HG02610 (cell line): ENCODE measurements around the gene SIRT5.

Source experiments
- ATAC-seq: cut with Tn5 transposase; IDR thresholded peaks from one replicate; pipeline ENCODE4 v1.9.1; 2021; ENCODE audit warnings: mild to moderate bottlenecking, moderate library complexity; ENCODE audit not compliant: unreplicated experiment

SIRT5 gene

DNA sequence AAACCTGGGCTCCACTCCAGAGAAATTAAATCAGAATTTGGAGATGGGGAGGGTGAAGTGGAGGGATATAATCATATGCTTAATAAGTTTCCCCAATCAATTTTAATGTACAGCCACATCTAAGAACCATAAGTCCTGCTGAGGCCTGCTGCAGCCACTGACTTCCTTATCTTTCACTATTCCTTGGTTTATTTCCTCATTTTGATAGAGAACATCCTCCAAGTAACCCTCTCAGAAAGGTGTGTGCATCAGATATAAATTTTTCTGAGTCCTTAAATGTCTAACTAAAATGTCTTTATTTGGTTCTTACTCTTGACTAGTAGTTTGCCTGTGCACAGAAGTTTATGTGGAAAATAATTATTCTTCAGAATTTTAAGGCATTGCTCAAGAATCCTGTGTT lies 23.7 kb upstream of the SIRT5 start:
- ATAC-seq: no peak

DNA sequence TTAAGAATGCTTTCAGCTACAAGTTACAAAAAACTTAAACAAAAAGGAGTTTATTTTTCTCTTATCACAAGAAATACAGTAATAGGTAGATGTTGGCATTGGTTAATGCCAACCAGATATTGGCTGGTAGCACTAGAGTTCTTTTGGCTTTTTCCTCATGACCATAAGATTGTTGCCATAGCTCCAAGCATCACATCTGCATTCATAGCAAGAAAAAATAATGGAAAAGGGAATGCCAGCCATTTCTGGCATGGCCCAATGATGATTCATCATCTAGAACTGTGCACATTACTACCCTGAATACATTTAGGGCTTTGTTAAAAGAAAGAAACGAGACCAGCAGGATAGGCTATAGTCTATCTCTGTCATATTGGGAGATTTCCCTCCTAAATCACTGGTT lies 20.8 kb upstream of the SIRT5 start:
- no peak for ATAC-seq

DNA sequence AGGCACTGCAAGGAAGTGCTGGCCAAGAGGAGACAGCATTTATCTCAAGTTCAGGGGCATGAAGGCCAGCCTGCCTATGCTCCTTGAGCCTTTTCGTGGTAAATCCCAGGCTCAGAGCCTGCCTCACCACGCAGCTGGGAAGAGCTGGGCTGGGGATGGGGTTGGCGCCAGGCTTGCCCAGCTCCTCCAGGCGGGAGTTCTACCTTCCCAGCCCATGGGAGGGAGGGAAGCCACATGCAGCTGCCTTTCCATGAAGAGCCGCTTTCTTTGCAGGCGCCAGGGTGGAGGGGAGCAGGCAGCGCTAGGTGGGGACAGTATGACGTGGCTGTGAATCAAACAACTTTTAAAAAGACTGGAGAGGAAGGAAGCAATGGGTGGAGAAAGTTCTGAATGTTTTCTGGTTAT lies 19.5 kb upstream of the SIRT5 start:
- no peak for ATAC-seq

DNA sequence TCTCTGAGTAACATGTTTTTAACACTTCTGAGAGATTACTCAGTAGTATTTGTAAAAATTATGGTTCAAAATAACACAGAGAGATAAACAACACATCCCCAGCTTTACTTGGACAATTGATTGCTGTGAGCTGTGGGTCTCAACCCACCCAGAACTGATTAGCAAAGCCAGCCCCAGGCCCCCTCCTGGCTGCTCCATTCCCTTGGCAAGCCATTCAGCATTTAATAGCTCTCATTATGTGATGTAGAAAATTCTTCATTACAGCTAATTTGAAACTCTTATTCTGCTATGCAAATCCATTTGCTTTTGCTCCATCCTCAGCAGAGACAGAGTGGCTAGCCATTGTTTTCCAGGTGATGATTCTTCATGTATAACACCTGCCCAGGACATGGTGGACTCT lies 16.6 kb upstream of the SIRT5 start:
- no peak for ATAC-seq

DNA sequence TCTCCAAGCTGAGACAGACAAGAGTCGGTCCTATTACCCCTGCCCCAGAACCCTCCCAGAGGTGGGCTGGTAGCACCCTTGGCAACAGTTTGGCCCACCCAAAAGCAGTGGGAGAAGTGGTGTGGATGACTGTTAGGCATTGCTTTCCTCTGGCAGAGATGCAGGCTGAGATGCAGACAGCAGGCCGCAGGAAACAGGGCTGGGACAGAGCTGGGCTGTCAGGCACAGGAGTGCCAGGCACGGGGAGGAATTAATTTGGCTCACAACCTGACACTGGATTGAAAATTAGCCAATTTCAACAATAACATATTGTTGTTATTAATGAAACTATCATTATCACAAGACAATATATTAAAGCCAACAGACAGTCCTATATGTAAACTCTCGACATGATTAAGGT lies 15.7 kb upstream of the SIRT5 start:
- ATAC-seq: no peak

DNA sequence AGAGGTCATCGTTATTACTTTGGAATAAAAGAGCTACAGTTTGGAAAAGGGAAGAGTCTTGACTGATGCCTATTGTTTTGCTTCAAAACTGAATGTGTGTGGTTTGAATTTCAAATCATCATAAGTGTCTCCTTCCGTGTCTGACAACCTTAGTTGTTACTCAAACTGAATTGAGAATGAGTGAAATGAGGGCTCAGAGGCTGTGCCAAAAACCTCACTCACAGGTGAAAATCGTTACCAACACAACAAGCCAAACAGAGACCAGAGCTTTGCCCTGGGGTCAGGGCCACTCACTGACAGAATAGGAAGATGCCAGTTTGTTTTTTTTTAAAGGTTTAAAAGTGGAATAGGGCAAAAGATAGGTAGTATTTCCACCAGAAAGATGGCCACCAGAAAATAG lies 15.2 kb upstream of the SIRT5 start:
- no peak for ATAC-seq

DNA sequence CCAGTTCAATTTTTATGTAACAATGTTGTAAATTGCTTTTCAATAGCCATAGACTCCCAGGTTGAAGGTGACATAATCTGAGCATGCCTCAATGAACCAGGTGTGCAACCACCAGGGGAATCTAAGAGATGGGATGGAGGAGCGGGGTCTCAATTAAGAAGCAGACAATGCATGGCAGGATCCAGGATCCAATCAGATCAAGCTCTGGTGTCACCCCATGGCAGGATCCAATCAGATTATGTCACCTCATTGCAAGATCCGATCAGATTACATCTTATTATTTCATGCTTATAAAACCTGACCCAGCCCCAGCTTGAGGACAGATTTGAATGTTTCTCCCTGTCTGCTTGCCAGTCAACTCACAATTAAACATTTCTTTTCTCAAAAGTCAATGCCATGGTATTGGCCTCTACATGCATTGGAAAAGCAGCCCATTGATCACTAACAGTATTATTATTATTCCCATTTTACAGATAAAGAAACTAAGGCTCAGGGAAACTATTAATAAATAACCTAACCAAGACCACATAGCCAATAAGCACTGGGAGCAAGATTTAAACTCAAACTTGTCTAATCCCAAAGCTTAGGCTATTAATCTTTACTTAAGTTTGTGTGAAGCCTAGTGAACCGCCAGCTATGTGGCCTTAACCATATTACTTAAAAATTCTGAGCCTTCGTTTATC lies 14.3 kb upstream of the SIRT5 start:
- no peak for ATAC-seq

DNA sequence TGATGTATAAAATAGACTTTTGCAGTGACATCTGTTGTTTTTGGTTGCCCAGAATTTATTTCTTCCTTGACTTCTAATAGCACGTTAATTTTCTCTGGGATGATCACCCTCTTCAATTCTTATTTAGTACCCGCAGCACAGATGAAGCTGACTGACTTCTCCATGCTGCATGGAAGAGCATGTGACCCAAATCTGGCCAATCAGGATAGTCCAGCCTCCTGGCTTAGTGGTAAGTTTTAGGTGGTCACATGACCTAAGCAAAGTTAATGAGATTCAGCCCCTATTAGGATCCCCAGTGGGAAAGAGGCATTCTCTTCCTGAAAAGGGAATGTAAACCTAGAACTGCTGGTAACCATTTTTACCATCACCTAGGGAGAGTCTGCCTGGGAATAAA lies 13.8 kb upstream of the SIRT5 start:
- ATAC-seq: no peak

DNA sequence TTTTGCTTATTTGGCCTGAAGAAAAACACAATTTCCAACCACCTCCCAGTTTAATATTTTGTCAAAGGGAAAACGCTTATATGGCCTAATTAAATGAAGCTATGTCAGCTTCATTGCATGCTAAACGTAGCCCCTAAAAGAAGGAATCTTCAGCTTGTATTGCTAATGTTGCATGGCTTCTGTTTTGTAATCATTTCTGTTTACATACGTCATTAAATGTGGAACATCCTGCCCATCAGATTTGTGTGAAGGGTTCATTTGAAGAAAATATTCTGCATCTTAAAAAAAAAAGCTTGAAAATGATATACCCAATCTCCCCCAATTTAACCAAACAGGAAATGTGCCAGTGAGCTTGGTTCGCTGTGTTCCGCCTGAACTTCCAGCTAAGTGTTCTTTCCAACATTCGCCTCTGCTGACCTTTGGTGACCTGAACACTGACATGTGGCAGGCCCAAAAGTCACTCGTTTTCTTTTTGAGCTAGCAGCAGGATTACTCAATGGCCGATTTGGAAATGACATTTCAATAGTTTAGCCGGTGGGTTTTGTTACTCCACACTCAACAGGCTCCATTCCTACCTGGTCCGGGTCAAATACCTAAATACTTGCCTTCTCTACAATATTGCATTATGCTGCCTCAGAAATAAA lies 12.7 kb upstream of the SIRT5 start:
- ATAC-seq: no peak

DNA sequence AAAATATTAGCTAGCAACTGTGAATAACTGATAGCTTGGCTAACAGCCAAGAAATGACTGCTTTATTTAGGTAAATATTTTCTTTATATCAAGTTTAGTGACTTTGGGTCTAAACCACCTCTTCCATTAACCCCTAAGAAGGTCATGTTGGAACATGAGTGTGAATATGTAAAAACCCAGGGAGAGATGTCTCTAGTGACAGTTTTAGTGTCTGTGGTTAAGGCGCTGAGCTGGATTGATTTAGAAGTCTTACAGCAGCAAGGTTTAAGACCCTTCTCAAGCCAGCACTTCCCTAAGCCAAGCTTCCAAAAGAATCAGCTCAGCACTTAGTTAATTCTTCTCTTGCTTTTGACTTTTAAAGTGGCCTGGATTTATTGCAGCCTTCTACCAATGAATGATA lies 11.4 kb upstream of the SIRT5 start:
- no peak for ATAC-seq

DNA sequence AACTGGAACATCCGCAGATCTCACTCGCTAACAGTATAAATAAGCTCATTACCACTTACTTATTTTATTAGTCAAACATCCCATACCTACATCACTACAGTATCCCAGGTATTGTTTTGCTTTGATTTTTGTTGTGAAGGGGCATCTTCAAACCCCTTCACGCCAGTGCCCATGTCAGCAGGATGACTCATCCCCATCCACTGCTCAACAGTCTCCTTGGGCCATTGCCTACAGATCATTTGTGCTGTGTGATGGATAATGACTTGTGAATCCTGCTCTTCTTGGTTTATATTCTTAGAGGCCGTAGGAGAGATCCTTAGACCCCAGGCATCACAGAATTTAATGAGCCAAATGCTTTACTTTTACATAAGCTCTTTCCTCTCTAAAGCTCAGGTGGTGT lies 8.5 kb upstream of the SIRT5 start:
- ATAC-seq: no peak

DNA sequence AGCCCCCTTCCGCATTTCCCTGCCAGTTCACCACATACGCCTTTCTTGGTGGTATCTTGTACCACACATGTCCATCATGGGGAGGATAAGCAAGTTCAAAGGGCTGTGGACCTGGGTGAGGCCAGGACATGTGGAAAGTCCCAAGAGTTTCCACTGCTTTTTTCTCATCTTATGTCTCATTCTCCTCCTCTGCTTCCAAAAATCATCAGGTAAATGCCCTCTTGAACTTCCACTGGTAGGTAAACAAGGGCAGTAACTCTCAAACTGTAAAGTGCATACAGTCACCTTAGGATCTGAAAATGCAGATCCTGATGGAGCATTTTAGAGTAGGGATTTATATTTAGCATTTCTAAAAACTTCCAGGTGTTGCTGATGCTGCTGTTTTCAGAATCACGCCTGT lies 7.9 kb upstream of the SIRT5 start:
- no peak for ATAC-seq

DNA sequence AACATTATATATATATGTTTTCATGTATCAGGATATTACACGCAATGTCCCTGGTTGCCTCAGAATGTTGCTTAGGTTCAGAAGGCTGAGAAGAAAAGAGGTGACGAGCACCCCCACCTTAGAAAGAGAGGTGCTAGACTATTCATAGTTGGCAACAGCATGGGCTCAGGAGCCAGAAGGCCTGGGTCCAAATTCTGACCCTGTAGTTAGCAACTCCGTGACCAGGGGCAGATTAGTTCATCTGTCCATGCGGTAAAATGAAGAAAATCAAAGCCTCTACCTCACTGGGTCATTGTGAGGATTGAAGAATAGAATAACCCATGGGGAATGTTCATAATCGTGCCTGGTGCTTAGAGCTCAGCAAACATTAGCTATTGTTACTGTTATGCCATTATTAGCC lies 5.4 kb upstream of the SIRT5 start:
- no peak for ATAC-seq

DNA sequence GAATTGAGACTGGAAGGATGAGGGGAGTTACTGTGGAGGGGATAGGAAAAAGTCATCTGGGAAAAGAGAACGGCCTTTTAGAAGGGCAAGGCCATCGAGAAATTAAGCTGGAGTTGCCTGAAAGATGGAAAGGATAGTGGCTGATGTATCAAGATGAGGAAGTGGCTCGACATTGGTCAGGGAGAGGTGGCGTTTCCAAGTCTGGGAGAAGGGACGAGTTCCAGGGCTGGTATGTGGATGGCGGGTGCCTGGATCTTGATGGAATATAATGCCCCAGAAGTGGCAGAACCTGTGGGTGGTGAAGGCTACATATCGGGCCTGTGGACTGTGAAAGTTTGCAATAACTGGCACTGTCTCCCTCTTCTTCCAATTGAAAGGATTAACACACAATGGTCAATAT lies 2.2 kb upstream of the SIRT5 start:
- ATAC-seq: no peak

DNA sequence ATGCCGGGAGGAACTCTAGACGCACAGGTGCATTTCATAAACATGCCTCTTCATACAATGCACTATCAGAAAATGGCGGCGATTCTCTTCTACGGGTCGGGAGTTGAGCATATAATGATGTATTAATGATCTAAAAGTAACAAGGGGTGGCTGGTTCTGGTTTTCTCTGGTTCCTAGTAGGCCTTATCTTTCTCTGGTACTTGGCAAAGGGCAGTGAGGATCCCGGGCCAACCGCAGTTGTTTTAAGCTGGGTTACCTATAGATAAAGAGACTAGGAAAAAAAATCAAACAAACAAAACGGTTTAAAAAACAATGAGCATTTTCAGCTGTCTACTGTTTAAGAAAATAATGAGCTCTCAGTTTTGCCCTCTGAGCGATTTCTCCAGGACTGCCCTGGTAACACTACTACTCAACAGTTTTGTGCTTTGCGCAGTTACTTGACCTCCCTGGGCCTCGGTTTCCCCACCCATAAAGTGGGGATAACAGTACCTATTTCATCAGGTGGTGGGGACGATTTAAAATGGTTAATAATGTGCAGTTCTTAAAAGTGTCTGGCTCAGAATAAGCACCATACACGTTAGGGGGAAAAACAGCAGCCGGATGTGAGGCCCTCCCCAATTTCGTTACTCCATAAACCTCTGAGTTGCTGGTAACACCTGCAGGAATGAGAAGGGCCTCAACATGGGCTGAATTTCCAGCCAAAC lies 1.3 kb upstream of the SIRT5 start:
- no peak for ATAC-seq

DNA sequence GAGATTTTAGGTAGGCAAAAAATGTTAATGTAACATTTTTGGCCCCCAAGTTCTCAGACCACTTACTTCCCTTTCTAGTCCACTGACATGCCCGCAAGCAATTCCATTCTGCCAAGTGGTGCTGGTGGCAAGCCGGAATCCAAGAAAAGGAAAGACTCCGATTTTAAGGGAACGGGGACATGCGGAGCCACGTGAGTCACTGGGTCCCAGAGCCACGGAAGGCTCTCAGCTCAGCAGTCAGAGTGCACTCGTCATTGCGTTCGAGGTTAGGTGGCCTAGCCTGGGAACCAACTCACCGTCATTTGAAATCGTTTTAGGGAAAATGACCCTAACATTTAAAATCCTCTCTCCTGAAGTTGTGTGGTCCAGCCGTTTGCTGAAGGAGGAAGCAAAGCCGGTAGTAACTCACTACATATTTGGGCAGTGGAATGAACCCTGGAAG lies 711 bp upstream of the SIRT5 start:
- no peak for ATAC-seq

DNA sequence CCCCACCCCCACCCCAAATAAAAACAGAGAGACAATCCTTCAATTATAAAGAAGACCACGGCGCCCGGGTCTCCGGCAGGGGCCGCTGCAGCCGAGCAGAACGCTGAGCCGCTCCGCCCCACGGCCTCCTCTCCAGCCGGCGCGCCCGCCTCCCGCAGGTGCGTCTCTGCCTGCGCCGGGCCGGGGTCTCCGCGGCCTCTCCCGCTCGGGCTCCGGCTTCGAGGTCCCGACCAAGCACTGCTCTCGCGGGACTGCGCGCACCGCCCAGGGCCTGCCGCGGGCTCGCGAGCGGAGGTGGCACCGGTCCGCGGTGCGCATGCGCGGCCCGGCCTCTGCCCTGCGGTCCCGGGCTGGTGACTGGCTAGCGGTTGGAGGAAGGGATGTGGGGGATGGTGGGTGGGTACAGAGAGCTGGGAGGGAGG lies 241 bp upstream of the SIRT5 start:
- peak; percentile 79 for ATAC-seq

DNA sequence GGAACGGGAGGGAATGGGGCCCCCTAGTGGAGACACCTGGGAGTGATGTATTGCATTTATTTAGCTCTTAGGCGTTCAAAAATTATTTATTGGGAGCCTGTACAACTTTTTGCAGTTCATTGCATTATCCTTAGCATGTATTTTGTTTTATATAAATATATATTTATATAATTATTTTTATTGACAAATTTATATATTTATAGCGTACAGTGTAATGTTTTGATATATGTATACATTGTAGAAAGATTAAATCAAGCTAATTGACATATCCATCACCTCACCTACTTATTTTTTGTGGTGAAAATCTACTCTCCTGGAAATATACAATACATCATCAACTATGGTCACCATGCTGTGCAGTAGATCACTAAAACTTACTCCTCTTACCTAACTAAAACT lies 975 bp downstream of the SIRT5 start:
- no peak for ATAC-seq

DNA sequence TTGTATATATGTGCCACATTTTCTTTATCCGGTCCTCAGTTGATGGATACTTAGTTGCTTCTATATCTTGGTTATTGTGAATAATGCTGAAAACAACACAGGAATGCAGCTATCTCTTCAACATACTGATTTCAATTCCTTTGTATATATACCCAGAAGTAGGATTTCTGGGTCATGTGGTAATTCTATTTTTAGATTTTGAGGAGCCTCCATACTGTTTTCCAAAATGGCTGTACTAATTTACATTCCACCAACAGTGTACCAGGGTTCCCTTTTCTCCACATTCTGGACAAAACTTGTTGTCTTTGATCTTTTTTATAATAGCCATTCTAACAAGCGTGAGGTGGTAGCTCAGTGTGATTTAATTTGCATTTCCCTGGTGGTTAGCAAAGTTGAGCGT lies 1.6 kb downstream of the SIRT5 start:
- ATAC-seq: no peak

DNA sequence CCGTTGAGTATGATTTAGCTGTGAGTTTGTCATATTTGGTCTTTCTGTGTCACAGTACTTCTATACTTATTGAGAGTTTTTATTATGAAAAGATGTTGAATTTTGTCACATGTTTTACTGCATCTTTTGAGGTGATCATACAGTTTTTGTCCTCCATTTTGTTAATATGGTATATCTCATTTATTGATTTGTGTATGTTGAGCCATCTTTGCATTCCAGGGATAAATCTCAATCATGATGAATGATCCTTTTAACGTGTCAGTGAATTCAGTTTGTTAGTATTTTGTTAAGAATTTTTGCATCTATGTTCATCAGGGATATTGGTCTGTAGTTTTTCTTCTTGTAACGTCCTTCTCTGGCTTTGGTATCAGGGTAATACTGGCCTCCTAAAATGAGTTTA lies 3.5 kb downstream of the SIRT5 start:
- no peak for ATAC-seq

DNA sequence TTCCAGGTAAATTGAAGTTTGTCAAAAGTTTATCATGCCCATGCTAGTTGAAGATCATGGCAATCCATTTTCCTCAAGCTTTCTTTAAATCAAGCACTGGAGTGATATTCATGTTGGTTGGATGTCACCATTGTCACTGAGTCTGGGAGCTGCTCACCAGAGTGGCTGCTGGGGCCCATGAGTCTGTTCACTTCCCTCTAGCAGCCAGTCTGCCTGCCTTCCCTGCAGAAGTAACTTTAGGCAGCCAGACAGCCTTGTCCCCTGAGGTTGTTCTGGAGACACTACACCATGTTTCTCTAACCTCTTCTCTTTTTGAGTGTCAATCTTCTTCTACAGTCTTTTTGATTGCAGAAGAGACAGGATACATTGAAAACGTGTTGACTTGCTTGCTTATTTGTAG lies 5.5 kb downstream of the SIRT5 start:
- no peak for ATAC-seq

DNA sequence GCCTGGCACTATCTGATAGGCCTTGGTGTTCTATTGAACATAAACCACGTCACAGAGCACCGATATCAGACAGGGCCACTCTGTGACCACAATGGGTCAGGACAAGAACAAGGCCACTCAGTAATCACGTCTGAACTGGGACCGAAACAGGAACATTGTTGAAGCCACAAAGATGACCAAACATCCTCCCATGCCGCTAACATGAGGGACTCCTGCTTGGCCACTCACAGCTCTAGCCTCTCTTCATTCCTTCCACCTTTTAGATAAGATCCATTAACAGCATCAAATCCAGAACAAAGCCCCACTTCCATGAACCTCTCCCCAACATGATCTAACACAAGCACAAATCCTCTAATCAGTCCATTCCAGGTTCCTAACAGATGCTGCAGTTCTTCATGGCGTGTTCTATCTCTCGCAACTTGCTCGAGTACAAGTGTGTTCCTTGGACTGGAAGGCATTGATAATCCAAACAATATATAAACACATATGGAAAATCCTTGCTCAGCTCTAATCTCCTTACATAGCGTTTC lies 7.4 kb downstream of the SIRT5 start:
- no peak for ATAC-seq
